CD4-positive, alpha-beta T cell treated with Interleukin-6 for 4 hours (primary cell): ENCODE results near the gene MYO3A.

Experiments used
- DNase-seq: peaks from one replicate; pipeline ENCODE4 v3.0.0-alpha.2; 2020; ENCODE audit warnings: mixed read lengths

Gene MYO3A

GRCh38 chr10:26215935-26216584, 282.0 kb downstream of the MYO3A start:
- no peak for DNase-seq

GRCh38 chr10:26216585-26217395, 282.8 kb downstream of the MYO3A start, which contains the start of gene GAD2:
TSS of gene GAD2 (plus strand) at chr10:26216774. CDS start at chr10:26216810, 36 bp downstream.
- DNase-seq: no peak

DNA sequence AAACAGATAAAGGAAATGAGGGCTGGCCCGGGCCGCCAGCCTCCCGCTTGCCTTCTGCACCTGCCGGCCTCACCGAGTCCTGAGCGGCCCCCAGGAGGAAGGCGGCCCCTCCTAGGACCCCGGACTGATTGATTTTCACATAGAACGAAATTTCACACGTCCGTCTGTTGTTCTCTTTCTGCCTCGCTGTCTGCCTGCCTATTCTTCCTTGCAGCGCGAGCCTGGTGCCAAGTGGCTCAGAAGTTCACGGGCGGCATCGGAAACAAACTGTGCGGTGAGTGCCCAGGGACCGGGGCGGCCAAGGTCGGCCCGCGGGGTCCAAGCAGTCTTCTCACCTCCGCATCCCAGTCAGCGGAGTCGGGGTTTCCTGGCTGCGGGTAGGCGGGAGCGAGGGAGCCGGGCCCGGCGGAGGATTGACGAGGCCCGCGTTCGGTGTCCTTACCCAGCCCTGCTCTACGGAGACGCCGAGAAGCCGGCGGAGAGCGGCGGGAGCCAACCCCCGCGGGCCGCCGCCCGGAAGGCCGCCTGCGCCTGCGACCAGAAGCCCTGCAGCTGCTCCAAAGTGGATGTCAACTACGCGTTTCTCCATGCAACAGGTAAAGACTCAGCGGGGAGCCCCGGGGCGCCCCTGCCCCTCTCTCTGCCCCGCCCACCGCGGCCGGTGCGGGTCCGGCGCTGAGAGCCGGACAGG, 283.5 kb downstream of the MYO3A start:
- DNase-seq: no peak

GRCh38 chr10:26219676-26220075, 285.6 kb downstream of the MYO3A start:
- no peak for DNase-seq

DNA sequence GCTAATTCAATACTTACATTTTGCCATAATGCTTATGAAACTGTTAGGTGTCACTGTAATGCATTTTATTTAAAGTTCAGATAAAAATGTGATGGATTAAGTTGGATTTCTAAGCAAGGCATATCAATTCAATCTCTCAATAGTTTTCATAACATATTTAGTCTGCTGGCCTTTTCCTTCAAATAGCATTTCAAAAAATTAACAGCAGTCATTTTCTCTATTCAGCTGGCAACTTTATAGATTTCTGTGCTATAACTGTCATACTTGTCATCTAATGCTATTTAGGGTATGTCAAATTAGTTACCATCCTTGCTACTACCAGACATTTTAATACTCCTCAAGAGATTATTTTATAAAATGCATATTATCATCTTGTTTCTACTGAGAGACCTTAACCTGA, 286.9 kb downstream of the MYO3A start:
- DNase-seq: no peak

DNA sequence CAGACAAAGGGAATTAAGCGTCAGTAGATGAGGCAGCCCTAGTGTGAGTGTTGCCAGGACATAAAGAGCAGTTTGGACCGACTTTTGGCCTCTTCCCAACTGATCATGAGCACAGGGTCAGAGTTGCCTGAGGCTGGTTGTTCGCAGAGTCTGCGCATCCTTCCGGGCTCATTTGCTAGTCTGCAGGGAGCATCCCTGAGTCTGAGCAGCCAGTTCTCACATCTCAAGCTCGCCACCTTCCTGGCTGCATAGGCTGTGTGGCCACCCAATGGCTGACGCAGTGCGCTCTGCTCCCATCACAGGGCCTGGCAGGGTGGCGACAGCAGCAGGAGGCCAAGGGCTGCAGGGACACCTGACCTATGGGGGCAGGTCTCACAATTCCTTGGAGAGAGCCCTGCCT, 287.5 kb downstream of the MYO3A start:
- DNase-seq: no peak

GRCh38 chr10:26222563-26222962, 288.5 kb downstream of the MYO3A start:
- DNase-seq: no peak

DNA sequence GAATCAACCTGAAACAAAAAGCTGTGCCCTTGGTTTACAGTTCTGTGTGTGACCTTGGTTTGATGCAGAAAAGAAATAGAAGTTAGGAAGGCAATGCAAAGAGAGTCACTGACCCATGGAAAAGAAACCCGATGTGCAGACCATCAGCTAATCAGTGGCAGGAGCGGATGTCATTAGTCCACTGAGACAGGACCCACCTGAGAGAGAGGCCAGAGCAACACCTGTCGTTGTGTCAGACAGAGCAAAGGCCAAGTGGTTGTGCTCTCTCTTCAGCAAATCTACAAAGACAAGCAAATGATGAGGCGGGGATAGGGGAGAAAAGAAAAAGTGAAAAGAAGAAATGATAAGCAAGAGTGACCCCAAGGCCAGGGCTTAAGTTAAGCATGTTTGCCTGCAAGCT, 291.3 kb downstream of the MYO3A start:
- DNase-seq: no peak

- no peak for DNase-seq
Observed at GRCh38 chr10:26227786-26228185, 293.8 kb downstream of the MYO3A start.

DNA sequence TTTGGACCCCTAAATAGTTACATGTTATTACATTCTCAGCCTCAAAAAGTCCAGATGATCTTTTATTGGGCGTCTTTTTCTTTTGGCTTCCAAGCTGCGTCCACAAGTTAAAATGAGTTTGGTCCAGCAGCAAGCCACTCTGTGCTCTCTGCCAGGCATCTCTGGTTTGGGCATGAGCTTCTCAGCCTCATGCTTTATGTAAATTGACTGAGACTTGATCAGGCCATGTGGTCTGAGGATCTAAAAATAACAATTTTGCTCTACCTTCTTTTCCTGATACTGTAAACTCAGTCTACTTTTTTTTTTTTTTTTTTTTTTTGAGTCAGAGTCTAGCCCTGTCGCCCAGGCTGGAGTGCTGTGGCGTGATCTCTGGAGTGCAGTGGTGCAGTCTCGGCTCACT, 298.1 kb downstream of the MYO3A start:
- DNase-seq: no peak

DNA sequence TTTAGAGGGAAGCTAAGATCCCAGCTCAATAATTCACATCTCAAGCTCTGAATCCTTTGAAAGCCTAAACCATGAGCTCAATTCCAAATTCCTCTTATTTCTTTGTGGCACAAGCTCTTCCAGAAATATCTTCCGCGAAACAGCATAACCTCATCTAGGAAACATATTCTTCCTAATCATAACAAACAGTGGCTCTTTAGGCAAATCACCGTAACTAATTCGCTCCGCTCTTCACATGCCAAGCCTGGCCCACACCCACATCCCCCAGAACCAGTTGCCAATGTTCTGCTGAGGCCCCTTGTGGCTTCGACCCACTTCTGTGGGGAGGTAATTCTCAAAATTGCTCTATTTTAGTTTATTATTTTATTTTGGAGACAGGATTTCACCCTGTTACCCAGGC, 301.7 kb downstream of the MYO3A start:
- DNase-seq: no peak

DNA sequence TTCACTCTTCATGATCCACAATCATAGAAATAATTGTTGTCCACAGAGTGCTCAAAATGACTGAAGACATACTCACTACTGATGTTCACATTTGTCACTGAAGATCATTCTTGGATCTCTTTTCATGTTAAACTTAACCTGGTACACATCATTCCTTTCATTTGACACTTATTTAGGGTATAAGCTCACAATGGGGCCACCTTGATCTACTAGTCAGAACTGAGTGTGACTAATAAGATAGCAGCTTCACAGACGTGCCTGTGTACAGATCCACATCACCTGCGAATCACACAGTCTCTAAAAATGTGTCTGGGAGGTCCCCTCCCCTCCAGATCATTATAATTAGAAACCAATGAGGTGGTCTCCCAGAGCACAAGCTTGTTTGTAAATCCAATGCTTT, 304.3 kb downstream of the MYO3A start:
- no peak for DNase-seq

- no peak for DNase-seq
Observed at GRCh38 chr10:26242706-26243350, 308.8 kb downstream of the MYO3A start.

GRCh38 chr10:26243351-26243720, 309.3 kb downstream of the MYO3A start:
- DNase-seq: no peak

- no peak for DNase-seq
Observed at GRCh38 chr10:26249681-26250080, 315.7 kb downstream of the MYO3A start.

GRCh38 chr10:26251925-26252324, 317.9 kb downstream of the MYO3A start:
- no peak for DNase-seq

DNA sequence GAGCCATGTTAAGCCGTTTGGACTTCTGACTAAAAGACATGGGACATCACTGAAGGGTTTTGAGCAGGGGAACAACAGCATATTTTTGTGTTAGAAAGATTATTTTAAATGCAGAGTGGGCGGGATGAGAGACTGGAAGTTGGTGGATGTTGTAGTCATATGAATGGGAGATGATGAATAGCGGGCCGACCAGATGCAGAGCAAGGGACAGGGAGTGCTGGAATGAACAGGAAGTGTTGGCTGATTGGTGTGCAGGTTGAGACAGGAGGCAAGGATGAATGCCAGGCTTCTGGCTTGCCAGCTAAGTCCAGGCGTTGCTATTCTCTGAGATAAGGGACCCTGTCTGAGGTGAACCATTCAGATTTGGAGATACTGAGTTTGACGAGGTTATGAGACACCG, 320.6 kb downstream of the MYO3A start:
- DNase-seq: no peak

- no peak for DNase-seq
Observed at GRCh38 chr10:26259341-26259740, 325.3 kb downstream of the MYO3A start.
